ENCODE results near the gene GALNT1. TPM values are rescaled to one million over a fixed set of nuclear protein-coding genes. Genes with fewer than 3 reads are reported as not detected.

Gene GALNT1
- total and polyA plus RNA-seq, 2 donors, result 29.8 to 127 TPM

DNA sequence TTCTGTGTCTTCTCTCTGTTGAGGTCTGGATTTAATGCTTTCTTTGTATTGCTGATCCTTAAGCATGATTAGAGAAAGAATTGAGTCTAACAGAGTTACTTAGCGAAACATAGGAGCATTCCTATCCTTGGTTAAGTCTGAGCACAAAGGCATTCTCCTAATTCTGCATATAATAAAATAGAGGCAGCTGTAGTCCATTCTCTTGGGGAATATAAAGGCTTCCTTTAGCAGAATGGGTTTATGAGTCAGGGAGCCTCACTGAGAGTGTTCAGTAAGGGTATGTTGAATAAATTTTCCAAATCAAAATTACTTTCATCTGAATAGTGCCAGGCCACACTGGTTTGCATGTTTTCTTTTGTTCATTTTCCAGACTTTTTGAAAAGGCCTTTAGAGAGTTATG is 101.5 kb downstream of the GALNT1 start:
- DNase-seq (ENCODE audit: extremely low spot score), result no peak
- WGBS, result 92% methylated on average over 1 of the region's 1 CpG
- H3K4me3 ChIP-seq (ENCODE audit: low read depth, low read length), result no peak overlapping the region

DNA sequence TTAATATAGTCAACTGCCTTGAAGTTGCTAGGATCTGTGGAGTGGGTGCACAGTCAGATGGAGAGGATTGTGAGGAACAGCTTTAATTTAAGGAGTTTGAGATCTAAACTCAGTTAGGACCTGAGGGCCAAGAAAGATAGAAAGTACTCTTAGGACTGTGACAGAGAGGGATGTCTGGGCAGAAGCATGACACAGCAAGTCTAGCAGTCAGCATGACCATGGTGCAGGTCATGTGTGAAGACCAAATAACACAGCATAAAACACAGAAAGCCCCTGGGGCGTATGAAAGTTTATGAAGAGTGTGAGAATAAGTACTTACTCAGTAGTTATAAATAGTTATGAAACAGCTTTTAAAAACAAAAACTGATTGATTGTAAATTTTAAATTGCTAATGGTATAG is 107.2 kb downstream of the GALNT1 start:
- Histone ChIP-seq H3K27ac (ENCODE audit: low read depth) (no peak overlapping the region), H3K4me3 (ENCODE audit: low read depth, low read length) (no peak overlapping the region), H3K4me1 (ENCODE audit: insufficient read depth) (no peaks in the 10 kb centered on the region), H3K36me3 (ENCODE audit: insufficient read depth) (peaks cover 4% of the 10 kb centered on the region)
- WGBS, result 90% methylated on average over 1 of the region's 1 CpG
- DNase-seq (ENCODE audit: extremely low spot score), result no peak

More for the DNA sequence above, 101.5 kb downstream of the GALNT1 start:
- Histone ChIP-seq H3K27ac (ENCODE audit: low read depth) (no peak overlapping the region), H3K36me3 (ENCODE audit: insufficient read depth) (peaks cover 8% of the 10 kb centered on the region), H3K4me1 (ENCODE audit: insufficient read depth) (no peaks in the 10 kb centered on the region)

DNA sequence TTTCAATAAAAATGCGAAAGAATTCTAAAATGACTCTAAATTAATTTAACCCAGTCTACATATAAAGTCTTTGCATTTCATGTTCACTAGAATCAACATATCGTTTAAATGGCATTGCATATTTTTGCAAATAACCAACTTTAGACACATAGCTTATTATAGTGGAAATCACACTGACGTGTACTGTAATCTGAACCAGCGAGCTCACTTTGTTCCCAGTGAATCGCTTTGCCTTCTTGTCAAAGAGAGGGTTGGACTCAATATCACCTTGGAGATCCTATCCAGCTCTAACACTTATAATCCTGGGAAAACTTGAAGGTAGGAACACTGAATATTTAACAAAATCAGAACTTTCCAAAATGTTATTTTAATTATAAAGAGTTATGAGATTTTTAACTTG is 108.2 kb downstream of the GALNT1 start:
- no peaks in the 10 kb centered on the region for H3K4me1 ChIP-seq (ENCODE audit: insufficient read depth)
- WGBS, result 85% methylated on average over 5 of the region's 5 CpGs
- peaks cover 2% of the 10 kb centered on the region for H3K36me3 ChIP-seq (ENCODE audit: insufficient read depth)
- H3K27ac ChIP-seq (ENCODE audit: low read depth), result no peak overlapping the region
- H3K4me3 ChIP-seq (ENCODE audit: low read depth, low read length), result no peak overlapping the region
- DNase-seq (ENCODE audit: extremely low spot score), result no peak

DNA sequence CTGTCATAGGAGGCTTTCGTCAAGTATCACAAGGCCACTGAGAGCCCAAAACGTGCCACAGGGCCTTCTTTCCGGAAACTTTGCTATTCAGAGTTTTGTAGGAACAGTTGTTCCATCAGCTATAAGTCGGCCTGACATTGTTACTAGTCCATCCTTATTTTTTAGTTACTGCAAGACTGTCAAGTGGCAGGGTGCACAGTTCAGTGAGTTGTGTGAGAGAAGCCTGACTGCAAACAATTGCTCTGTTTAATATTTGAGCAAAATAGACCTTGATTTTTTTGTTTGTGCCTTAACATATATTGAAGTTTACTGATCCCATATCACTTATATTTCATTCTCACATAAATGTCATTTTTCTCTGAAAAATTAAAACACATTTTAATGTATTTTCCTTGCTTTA is 110.1 kb downstream of the GALNT1 start:
- peaks cover 2% of the 10 kb centered on the region for H3K36me3 ChIP-seq (ENCODE audit: insufficient read depth)

DNA sequence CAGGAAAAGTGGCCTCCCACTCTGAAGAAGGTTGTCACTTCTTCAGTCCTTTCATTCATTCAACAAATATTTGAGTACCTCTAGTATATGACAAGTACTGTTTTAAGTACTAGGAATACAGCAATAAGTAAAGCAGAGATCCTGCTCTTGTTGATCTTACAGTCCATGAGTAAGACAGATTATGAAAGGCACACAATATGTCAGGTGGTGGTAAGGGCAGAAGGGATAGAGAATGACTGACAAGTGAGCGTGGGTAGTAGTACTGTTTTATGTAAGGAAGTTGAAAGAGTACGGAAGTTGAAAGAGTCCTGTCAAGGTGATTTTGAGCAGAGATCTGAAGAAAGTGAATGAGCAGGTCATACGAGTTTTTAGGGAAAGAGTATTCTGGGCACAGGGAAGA is 111.3 kb downstream of the GALNT1 start:
- H3K4me3 ChIP-seq (ENCODE audit: low read depth, low read length), result no peak overlapping the region
- peaks cover 2% of the 10 kb centered on the region for H3K36me3 ChIP-seq (ENCODE audit: insufficient read depth)
- 94% methylated on average over 3 of the region's 3 CpGs for WGBS
- H3K4me1 ChIP-seq (ENCODE audit: insufficient read depth), result no peaks in the 10 kb centered on the region
- no peak for DNase-seq (ENCODE audit: extremely low spot score)
- H3K27ac ChIP-seq (ENCODE audit: low read depth), result no peak overlapping the region

More for the DNA sequence above, 110.1 kb downstream of the GALNT1 start:
- DNase-seq (ENCODE audit: extremely low spot score), result no peak
- no peaks in the 10 kb centered on the region for H3K4me1 ChIP-seq (ENCODE audit: insufficient read depth)
- H3K4me3 ChIP-seq (ENCODE audit: low read depth, low read length), result no peak overlapping the region
- no peak overlapping the region for H3K27ac ChIP-seq (ENCODE audit: low read depth)
- 93% methylated on average over 4 of the region's 4 CpGs for WGBS

DNA sequence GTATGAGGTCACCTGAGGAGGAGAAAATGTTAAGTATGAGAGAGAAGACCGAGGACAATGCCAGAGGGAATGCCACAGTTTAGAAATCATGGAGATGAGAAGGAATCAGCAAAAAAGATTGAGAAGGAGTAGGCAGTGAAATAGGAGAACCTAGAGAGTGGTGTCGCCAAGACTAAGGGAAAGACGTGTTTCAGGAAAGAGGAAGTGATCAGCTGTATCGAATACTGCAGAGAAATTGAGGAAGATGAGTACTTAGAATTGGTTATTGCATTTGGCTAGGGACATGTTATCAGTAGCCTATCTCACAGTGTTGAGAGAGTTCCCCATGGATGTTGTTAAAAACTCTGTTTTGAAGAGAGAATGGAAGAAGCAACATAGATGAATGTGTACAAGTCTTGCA is 112.3 kb downstream of the GALNT1 start:
- no peak for DNase-seq (ENCODE audit: extremely low spot score)
- WGBS, result 87% methylated on average over 4 of the region's 4 CpGs
- Histone ChIP-seq H3K27ac (ENCODE audit: low read depth) (no peak overlapping the region), H3K4me3 (ENCODE audit: low read depth, low read length) (no peak overlapping the region), H3K36me3 (ENCODE audit: insufficient read depth) (peaks cover 2% of the 10 kb centered on the region), H3K4me1 (ENCODE audit: insufficient read depth) (no peaks in the 10 kb centered on the region)

DNA sequence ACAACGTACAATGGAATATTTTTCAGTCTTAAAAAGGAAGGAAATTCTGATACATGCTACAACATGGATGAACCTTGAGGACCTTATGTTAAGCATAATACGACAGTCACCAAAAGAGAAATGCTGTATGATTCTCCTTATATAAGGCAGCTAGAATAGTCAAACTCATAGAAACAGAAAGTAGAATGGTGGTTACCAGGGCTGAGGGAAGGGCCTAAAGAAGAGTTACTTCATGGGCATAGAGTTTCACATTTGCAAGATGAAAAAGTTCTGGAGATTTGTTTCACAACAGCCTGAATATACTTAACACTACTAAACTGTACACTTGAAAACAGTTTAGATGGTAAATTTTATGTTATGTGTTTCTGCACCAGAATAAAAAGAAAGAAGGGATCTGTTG is 113.3 kb downstream of the GALNT1 start:
- DNase-seq (ENCODE audit: extremely low spot score), result no peak
- Histone ChIP-seq H3K4me1 (ENCODE audit: insufficient read depth) (no peaks in the 10 kb centered on the region), H3K27ac (ENCODE audit: low read depth) (no peak overlapping the region), H3K4me3 (ENCODE audit: low read depth, low read length) (no peak overlapping the region), H3K36me3 (ENCODE audit: insufficient read depth) (peaks cover 2% of the 10 kb centered on the region)
- 89% methylated on average over 2 of the region's 2 CpGs for WGBS

DNA sequence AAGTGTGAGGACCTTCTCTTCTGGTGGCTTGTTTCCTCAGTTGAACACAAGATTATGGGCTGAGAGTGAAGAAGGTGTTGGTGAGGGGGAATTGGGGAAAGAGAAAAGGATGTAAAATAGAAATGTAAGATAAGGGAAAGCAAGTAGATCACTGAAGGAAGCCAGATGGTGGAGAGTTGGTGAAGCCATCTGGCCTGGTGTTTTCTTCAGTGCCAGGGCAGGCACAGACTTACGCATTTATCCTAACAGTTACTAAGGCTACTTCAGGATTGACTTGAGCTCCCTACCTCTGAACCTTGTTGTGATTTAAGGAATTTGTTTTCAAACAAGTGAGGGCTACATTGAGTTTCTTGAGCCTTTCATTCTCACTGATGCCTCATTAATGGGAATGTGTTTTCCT is 113.8 kb downstream of the GALNT1 start:
- Histone ChIP-seq H3K4me3 (ENCODE audit: low read depth, low read length) (no peak overlapping the region), H3K36me3 (ENCODE audit: insufficient read depth) (peaks cover 2% of the 10 kb centered on the region), H3K27ac (ENCODE audit: low read depth) (no peak overlapping the region), H3K4me1 (ENCODE audit: insufficient read depth) (no peaks in the 10 kb centered on the region)
- DNase-seq (ENCODE audit: extremely low spot score), result no peak
- WGBS, result 98% methylated on average over 1 of the region's 1 CpG

DNA sequence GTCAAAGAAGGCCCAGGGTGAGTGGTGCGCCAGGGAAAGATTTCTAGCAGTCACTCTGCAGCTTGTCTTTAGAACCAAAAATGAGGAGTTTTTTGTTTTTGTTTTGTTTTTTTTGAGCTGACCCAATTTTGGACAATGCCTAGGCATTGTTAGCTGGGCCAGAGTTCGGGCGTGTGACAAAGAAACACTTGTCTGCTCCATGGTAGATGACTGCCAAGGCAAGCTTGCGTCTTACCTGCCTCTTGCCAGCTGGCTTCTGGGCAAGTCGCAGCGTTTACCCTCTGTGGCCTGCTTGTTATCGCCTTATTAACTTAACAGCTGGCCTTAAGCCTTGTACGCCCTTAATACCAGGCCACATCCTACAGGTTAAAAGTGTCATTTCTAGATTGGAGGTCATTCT is 114.3 kb downstream of the GALNT1 start:
- H3K4me3 ChIP-seq (ENCODE audit: low read depth, low read length), result no peak overlapping the region
- H3K4me1 ChIP-seq (ENCODE audit: insufficient read depth), result no peaks in the 10 kb centered on the region
- no peak overlapping the region for H3K27ac ChIP-seq (ENCODE audit: low read depth)
- peaks cover 2% of the 10 kb centered on the region for H3K36me3 ChIP-seq (ENCODE audit: insufficient read depth)
- 71% methylated on average over 8 of the region's 8 CpGs for WGBS
- no peak for DNase-seq (ENCODE audit: extremely low spot score)

DNA sequence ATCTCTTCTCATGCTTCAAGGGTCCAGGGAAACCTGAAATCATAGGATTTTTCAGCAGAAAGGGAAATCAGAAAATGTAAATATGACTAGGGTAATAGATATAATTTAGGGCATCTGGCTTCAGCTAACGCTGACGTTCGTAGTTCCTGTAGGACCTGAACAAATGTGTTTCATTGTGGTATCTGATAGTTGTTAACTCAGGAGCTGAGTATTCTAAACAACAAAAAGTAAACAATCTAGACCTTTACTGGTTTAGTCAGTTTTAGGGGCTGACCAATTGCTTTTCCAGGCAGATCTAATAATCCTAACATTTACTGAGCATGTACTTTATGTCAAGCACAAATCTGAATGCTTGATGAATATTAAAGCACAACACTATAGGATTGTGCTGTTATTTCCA is 114.8 kb downstream of the GALNT1 start:
- Histone ChIP-seq H3K27ac (ENCODE audit: low read depth) (no peak overlapping the region), H3K4me3 (ENCODE audit: low read depth, low read length) (no peak overlapping the region), H3K36me3 (ENCODE audit: insufficient read depth) (peaks cover 2% of the 10 kb centered on the region), H3K4me1 (ENCODE audit: insufficient read depth) (no peaks in the 10 kb centered on the region)
- no peak for DNase-seq (ENCODE audit: extremely low spot score)
- 48% methylated on average over 3 of the region's 3 CpGs for whole genome bisulfite sequencing

DNA sequence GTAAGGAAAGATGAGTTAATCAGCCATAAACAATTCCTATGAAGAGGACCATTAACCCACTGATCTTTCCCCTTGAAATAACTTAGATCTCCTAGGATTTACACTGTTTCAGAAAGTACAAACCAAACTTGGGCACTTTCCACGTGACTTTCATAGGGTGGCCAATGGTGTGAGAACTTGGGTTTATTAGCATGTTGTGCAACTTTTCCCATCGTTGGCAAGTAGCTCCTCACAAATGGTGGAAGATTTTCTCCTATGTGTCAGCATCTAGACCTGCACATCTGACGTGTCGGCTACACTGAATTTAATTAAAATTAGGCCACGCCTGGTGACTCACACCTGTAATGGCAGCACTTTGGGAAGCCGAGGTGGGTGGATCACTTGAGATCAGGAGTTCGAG is 116.3 kb downstream of the GALNT1 start:
- DNase-seq (ENCODE audit: extremely low spot score), result no peak
- peaks cover 4% of the 10 kb centered on the region for H3K36me3 ChIP-seq (ENCODE audit: insufficient read depth)
- 87% methylated on average over 7 of the region's 7 CpGs for WGBS
- H3K27ac ChIP-seq (ENCODE audit: low read depth), result no peak overlapping the region
- H3K4me3 ChIP-seq (ENCODE audit: low read depth, low read length), result no peak overlapping the region
- no peaks in the 10 kb centered on the region for H3K4me1 ChIP-seq (ENCODE audit: insufficient read depth)

DNA sequence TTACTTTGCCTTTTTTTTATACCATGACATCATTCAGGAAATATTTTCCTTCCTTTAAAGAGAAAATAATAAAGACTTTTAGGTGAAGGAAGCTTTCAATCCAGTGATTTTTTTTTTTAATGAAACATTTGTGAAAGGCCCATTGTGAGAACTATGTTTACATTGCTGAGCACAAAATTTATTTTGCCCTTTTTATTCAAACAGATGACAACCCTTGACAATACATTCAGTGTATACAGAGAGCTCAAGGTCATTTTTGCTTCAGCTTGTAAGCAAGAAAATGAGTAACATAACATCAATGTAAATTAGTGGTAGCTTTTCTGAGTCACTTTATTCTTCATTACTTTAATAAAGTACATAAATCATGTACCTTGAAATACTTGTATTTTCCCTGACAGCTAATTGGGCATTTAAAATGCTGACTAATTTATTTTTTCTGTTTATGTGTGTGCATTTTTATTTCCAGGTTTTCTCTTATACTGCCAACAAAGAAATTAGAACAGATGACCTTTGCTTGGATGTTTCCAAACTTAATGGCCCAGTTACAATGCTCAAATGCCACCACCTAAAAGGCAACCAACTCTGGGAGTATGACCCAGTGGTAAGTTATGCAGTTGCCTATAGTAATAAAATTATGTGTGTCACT is 121.6 kb downstream of the GALNT1 start:
- H3K36me3 ChIP-seq (ENCODE audit: insufficient read depth), result peaks cover 4% of the 10 kb centered on the region
- H3K4me1 ChIP-seq (ENCODE audit: insufficient read depth), result no peaks in the 10 kb centered on the region
- no peak for DNase-seq (ENCODE audit: extremely low spot score)
- no peak overlapping the region for H3K4me3 ChIP-seq (ENCODE audit: low read depth, low read length)
- no peak overlapping the region for H3K27ac ChIP-seq (ENCODE audit: low read depth)

DNA sequence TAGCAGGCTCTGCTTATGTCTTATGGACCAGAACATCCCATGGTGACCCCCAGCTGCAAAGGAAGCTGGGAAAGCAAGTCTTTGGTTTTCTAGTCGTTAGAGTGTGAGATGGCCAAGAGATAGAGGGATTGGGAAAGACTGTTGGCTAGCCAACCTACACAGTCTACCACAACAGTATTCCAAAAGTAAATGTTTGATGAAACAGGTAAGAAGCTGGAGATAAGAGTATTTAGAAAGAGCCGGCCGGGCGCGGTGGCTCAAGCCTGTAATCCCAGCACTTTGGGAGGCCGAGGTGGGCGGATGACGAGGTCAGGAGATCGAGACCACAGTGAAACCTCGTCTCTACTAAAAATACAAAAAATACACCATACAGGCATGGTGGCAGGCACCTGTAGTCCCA is 124.4 kb downstream of the GALNT1 start:
- H3K36me3 ChIP-seq (ENCODE audit: insufficient read depth), result peaks cover 9% of the 10 kb centered on the region
- WGBS, result 94% methylated on average over 10 of the region's 10 CpGs
- no peaks in the 10 kb centered on the region for H3K4me1 ChIP-seq (ENCODE audit: insufficient read depth)
- DNase-seq (ENCODE audit: extremely low spot score), result no peak
- no peak overlapping the region for H3K27ac ChIP-seq (ENCODE audit: low read depth)
- H3K4me3 ChIP-seq (ENCODE audit: low read depth, low read length), result no peak overlapping the region

DNA sequence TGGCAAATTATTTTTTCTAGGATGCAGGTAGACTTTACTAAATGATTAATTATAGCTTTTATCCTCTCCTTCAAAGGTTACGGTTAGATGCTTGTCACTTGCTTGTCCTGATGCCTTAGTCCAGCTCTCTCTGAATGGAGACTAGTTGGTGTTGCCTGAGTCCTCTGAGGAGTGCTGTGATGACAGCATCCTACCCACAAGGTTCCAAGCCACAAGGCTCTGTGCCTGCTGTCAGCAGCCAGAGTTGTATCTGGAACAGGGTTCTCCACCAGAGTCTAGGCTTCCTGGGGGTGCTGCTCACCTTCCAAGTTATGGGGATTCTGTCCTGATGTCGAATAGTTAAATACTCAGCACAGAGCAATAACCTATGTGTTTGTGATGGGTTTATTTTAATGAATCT is 125.7 kb downstream of the GALNT1 start:
- Histone ChIP-seq H3K36me3 (ENCODE audit: insufficient read depth) (peaks cover 7% of the 10 kb centered on the region), H3K4me3 (ENCODE audit: low read depth, low read length) (no peak overlapping the region), H3K4me1 (ENCODE audit: insufficient read depth) (no peaks in the 10 kb centered on the region), H3K27ac (ENCODE audit: low read depth) (no peak overlapping the region)
- DNase-seq (ENCODE audit: extremely low spot score), result no peak
- WGBS, result 97% methylated on average over 2 of the region's 2 CpGs

DNA sequence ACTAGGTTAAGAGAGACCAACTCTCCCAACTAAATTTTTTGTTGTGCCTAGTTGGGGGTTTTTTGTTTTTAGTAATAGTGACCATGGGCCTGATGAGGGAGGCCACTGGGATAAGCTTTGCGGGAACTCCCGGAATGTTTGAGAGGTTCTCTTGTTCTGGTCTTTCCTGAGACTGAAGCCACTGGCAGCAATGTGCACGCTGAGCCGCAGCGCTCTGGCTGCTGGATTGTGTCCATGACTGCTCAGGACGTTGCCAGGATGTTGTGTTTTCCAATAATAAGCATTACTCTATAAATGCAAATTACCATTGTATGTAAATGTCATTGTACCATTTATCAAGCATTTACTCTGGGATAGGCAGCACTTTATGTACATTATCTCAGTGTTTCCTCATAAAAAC is 126.1 kb downstream of the GALNT1 start:
- H3K36me3 ChIP-seq (ENCODE audit: insufficient read depth), result peaks cover 7% of the 10 kb centered on the region
- H3K4me1 ChIP-seq (ENCODE audit: insufficient read depth), result no peaks in the 10 kb centered on the region
- no peak overlapping the region for H3K4me3 ChIP-seq (ENCODE audit: low read depth, low read length)
- no peak overlapping the region for H3K27ac ChIP-seq (ENCODE audit: low read depth)
- WGBS, result 75% methylated on average over 6 of the region's 6 CpGs
- DNase-seq (ENCODE audit: extremely low spot score), result no peak
